H1 (cell line): ENCODE data around the gene GDPD4. TPM values are rescaled to one million over a fixed set of nuclear protein-coding genes. Genes with fewer than 3 reads are reported as not detected.

Source experiments
- JUN ChIP-seq: IDR thresholded peaks from 2 replicates; pipeline ENCODE4 v1.6.1; 2011; ENCODE audit warnings: low read depth, mild to moderate bottlenecking, improper control_type of control experiment, low read length
- polyA plus RNA-seq, 7 experiments: library from polyadenylated mRNA; depleted of rRNA in 3 of 7; stranded (reverse) in 5 of 7; unstranded in 2 of 7; fragments of >200 nt in 5 of 7; fragments of 200-250 nt in 2 of 7; gene quantifications; 1 replicate in 5 of 7; 2 replicates in 1 of 7; 4 replicates in 1 of 7; pipeline versions ENCODE4 v1.2.1 to v1.2.3, GENCODE V29; 2011 to 2013; ENCODE audit warnings: missing spikeins in 2 of 7, mixed read lengths in 2 of 7
- total RNA-seq: library from RNA; stranded (reverse); fragmentation: NEBNext Ultra II Directional; extraction: Animal tissue kit (Norgen Biotek cat#: 25700); gene quantifications from 2 replicates; pipeline ENCODE4 v1.2.1, GENCODE V29; 2021

Gene GDPD4
- total and polyA plus RNA-seq, 2 of the 8 experiments (the other 6 are each of a cell fraction or from before 2014, with no cell fraction given) = not detected

- TF ChIP-seq JUN = no peak
Measured at GRCh38 chr11:77214557-77214956, 86.9 kb downstream of the GDPD4 start (continued).
